ENCODE measurements around the gene PANK2.
A peak's percentile ranks its signal among the peaks of the same experiment; 100 is the strongest.

Gene PANK2

DNA sequence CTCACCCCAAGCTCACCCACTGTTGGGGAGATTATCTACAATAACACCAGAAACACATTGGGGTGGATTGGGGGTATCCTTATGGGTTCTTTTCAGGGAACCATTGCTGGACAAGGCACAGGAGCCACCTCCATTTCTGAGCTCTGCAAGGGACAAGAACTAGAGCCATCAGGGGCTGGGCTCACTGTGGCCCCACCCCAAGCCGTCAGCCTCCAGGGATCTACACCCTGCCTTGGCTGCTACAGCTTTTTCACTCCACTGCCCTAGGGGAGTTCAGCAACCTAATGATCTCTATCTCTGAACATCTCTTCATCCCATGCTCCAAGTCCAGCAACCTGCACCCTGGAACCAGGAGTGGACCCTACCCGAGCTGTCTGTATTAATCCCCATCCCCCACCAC is 21.4 kb upstream of the PANK2 start:
- ChIA-PET CTCF (interaction anchor here (0.8 to 1.8 kb wide), 4 partner anchors 11 to 80 kb away, joined by 3 to 11 read pairs (median 3); no protein-coding TSS in a partner anchor), POLR2A (no interaction called here)
- no peaks in the 10 kb centered on the region for H3K9me3 ChIP-seq (ENCODE audit: control extremely low read depth in 1 of 5, control insufficient read depth in 4 of 5, insufficient read depth in 2 of 5, low read depth in 1 of 5, low read length in 4 of 5)

DNA sequence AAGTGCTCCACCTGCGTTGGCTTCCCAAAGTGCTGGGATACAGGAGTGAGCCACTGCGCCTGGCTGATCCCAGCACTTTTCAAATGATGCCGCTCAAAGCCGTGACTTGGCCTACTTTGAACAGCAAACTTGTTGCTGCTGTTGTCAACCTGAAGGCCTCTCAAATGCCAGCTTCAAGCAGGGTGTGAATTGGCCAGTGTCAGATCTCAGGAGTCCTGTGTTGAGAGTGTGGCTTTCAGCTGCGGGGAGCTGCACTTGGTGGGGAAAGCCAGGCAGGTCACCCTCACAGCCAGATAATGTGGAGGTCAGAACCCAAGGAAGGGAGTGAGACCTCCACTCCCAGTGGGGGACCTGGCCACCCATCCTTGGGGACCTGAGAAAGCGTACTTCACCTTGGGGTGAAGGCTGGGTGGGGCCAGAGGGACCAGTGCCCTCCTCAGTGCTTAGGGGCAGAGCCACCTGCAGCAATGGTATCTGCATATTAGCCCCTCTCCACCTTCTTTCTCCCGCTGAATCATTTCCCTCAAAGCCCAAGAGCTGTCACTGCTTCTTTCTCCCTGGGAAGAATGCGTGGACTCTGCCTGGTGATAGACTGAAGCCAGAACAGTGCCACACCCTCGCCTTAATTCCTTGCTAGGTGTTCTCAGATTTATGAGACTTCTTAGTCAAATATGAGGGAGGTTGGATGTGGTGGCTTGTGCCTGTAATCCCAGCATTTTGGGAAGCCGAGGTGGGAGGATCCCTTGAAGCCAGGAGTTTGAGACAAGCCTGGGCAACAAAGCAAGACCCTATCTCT is 19.1 kb upstream of the PANK2 start:
- no peak overlapping the region for H3K27ac ChIP-seq (ENCODE audit: insufficient read depth in 1 of 2, low read depth in 1 of 2, low read length in 2 of 2, poor library complexity in 1 of 2, severe bottlenecking in 2 of 2)
- POLR2A ChIA-PET = no interaction called here
- no peak for DNase-seq
- WGBS (ENCODE audit: insufficient coverage) = 98% methylated on average over 6 of the region's 10 CpGs
- H3K27me3 ChIP-seq (replicated peaks in 2 of 5; ENCODE audit: control insufficient read depth in 4 of 5, insufficient read depth in 5 of 5, low read length in 4 of 5) = no peaks in the 10 kb centered on the region
- peaks cover 25 to 85% (median 55%) of the 10 kb centered on the region in 4 experiments for H3K36me3 ChIP-seq (ENCODE audit: control insufficient read depth in 4 of 4, insufficient read depth in 4 of 4, low read length in 3 of 4)
- H3K9me3 ChIP-seq (ENCODE audit: control extremely low read depth in 1 of 5, control insufficient read depth in 4 of 5, insufficient read depth in 2 of 5, low read depth in 1 of 5, low read length in 4 of 5) = no peaks in the 10 kb centered on the region
- CTCF ChIA-PET = interaction anchor here (0.7 kb wide), 1 partner anchor 10 kb away, joined by 3 read pairs; no protein-coding TSS in a partner anchor
- peaks cover 0 to 7% (median 4%) of the 10 kb centered on the region in 4 experiments for H3K4me1 ChIP-seq (ENCODE audit: control extremely low read depth in 1 of 4, control insufficient read depth in 4 of 4, insufficient read depth in 4 of 4, low read length in 3 of 4)
- H3K4me3 ChIP-seq (ENCODE audit: control insufficient read depth in 1 of 7, extremely low read depth in 1 of 7, insufficient read depth in 4 of 7, low read depth in 2 of 7, low read length in 6 of 7) = no peak overlapping the region

More for the DNA sequence above, 21.4 kb upstream of the PANK2 start:
- Histone ChIP-seq H3K4me1 (ENCODE audit: control extremely low read depth in 1 of 4, control insufficient read depth in 4 of 4, insufficient read depth in 4 of 4, low read length in 3 of 4) (no peaks in the 10 kb centered on the region), H3K27me3 (replicated peaks in 2 of 5; ENCODE audit: control insufficient read depth in 4 of 5, insufficient read depth in 5 of 5, low read length in 4 of 5) (no peaks in the 10 kb centered on the region), H3K27ac (ENCODE audit: insufficient read depth in 1 of 2, low read depth in 1 of 2, low read length in 2 of 2, poor library complexity in 1 of 2, severe bottlenecking in 2 of 2) (no peak overlapping the region), H3K4me3 (ENCODE audit: control insufficient read depth in 1 of 7, extremely low read depth in 1 of 7, insufficient read depth in 4 of 7, low read depth in 2 of 7, low read length in 6 of 7) (no peak overlapping the region), H3K36me3 (ENCODE audit: control insufficient read depth in 4 of 4, insufficient read depth in 4 of 4, low read length in 3 of 4) (peaks cover 16 to 87% (median 65%) of the 10 kb centered on the region in 4 experiments)
- DNase-seq = no peak
- WGBS (ENCODE audit: insufficient coverage) = 86% methylated on average over 1 of the region's 2 CpGs

DNA sequence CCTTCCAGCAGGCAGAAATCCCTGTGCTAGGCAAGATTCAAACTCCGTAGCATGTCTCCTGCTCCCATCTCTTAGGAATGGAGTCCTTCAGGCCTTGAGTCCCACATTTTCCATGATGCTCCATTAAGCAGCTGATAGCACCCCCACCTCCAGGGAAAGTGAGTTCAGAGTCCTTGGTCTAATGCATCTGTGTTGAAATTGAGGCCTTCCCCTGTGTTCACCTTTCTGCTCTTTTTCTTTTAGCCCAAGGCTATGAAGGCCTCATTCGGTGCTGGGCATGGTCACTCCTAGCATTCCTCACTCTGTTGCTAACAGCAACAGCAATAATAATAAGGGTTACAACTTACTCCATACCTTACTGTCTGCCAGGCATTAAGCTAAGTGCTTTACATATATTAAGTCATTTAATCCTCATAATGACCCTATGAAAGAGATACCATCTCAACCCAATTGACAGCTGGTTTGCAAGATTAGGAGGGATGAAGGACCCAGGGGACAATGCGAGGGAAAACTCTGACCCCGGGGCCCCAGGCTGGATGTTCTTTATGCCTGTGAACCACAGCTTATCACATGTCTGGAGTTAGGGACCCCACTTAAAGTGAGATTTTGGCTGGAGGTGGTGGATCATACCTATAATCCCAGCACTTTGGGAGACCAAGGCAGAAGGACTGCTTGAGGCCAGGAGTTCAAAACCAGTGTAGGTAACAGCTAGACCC is 17.5 kb upstream of the PANK2 start:
- 95% methylated on average over 4 of the region's 4 CpGs for WGBS (ENCODE audit: insufficient coverage)

DNA sequence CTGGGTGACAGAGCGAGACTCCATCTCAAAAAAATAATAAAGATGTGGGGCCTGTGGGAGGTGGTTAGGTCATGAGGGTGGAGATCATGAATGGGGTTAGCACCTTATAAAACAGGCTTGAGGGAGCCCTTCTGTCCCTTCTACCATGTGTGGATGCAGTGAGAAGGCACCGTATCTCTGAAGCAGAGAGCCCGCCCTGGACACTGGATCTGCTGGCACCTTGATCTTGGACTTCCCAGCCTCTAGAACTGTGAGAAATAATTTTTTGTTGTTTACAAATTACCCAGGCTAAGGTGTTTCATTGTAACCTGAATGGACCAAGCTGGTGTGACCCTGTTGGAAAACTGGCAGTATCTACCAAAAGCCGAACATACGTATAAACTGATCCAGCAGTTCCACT is 15.7 kb upstream of the PANK2 start:
- Histone ChIP-seq H3K4me3 (ENCODE audit: control insufficient read depth in 1 of 7, extremely low read depth in 1 of 7, insufficient read depth in 4 of 7, low read depth in 2 of 7, low read length in 6 of 7) (no peak overlapping the region), H3K36me3 (ENCODE audit: control insufficient read depth in 4 of 4, insufficient read depth in 4 of 4, low read length in 3 of 4) (peaks cover 16 to 51% (median 34%) of the 10 kb centered on the region in 4 experiments), H3K27ac (ENCODE audit: insufficient read depth in 1 of 2, low read depth in 1 of 2, low read length in 2 of 2, poor library complexity in 1 of 2, severe bottlenecking in 2 of 2) (no peak overlapping the region), H3K4me1 (ENCODE audit: control extremely low read depth in 1 of 4, control insufficient read depth in 4 of 4, insufficient read depth in 4 of 4, low read length in 3 of 4) (peaks cover 0 to 14% (median 10%) of the 10 kb centered on the region in 4 experiments), H3K27me3 (replicated peaks in 2 of 5; ENCODE audit: control insufficient read depth in 4 of 5, insufficient read depth in 5 of 5, low read length in 4 of 5) (no peaks in the 10 kb centered on the region), H3K9me3 (ENCODE audit: control extremely low read depth in 1 of 5, control insufficient read depth in 4 of 5, insufficient read depth in 2 of 5, low read depth in 1 of 5, low read length in 4 of 5) (no peaks in the 10 kb centered on the region)
- 92% methylated on average over 4 of the region's 5 CpGs for WGBS (ENCODE audit: insufficient coverage)
- no peak for DNase-seq
- CTCF ChIA-PET = interaction anchor here (1.4 kb wide), 1 partner anchor 18 kb away, joined by 4 read pairs; no protein-coding TSS in a partner anchor
- POLR2A ChIA-PET = no interaction called here

More for the DNA sequence above, 17.5 kb upstream of the PANK2 start:
- ChIA-PET POLR2A (interaction anchor here (0.6 kb wide), 1 partner anchor 186 kb away, joined by 3 read pairs; no protein-coding TSS in a partner anchor), CTCF (interaction anchor here (1.2 to 1.4 kb wide), 2 partner anchors 10 to 150 kb away, joined by 3 to 4 read pairs; no protein-coding TSS in a partner anchor)
- no peak for DNase-seq
- Histone ChIP-seq H3K27ac (ENCODE audit: insufficient read depth in 1 of 2, low read depth in 1 of 2, low read length in 2 of 2, poor library complexity in 1 of 2, severe bottlenecking in 2 of 2) (no peak overlapping the region), H3K4me3 (ENCODE audit: control insufficient read depth in 1 of 7, extremely low read depth in 1 of 7, insufficient read depth in 4 of 7, low read depth in 2 of 7, low read length in 6 of 7) (no peak overlapping the region), H3K36me3 (ENCODE audit: control insufficient read depth in 4 of 4, insufficient read depth in 4 of 4, low read length in 3 of 4) (peaks cover 18 to 68% (median 46%) of the 10 kb centered on the region in 4 experiments), H3K27me3 (replicated peaks in 2 of 5; ENCODE audit: control insufficient read depth in 4 of 5, insufficient read depth in 5 of 5, low read length in 4 of 5) (no peaks in the 10 kb centered on the region), H3K4me1 (ENCODE audit: control extremely low read depth in 1 of 4, control insufficient read depth in 4 of 4, insufficient read depth in 4 of 4, low read length in 3 of 4) (peaks cover 0 to 14% (median 10%) of the 10 kb centered on the region in 4 experiments), H3K9me3 (ENCODE audit: control extremely low read depth in 1 of 5, control insufficient read depth in 4 of 5, insufficient read depth in 2 of 5, low read depth in 1 of 5, low read length in 4 of 5) (no peaks in the 10 kb centered on the region)

DNA sequence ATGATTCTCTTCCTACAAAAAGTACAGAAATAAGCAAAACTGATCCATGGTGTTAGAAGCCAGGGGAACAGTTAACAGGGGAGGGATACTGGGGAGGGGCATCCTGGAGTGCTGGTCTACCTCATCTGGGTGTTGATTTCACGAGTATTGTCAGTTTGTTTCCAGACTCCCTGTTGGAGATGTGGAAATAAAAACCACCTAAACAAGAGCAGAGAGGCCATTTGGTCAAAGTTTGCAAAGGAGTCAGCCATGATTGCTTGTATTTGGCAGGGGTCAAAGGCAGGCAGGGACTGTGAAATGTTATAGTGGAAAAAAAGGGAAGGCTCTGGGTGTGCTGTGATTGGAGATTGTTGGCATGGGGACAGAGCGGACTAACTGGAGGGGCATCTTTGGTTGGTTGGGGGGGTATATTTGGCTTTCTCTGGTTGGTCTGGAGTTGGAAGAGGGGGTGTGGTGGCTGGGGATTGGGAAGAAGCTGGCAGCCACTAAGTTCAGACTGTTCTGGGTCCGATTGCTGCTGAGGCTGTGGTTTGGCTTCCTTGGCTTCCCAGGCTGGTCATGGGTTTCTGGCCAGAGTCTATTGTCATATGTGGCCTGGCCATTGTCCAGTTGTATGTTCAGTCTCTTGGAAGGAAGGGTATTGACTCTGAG is 14.9 kb upstream of the PANK2 start:
- POLR2A ChIA-PET = no interaction called here
- Histone ChIP-seq H3K4me3 (ENCODE audit: control insufficient read depth in 1 of 7, extremely low read depth in 1 of 7, insufficient read depth in 4 of 7, low read depth in 2 of 7, low read length in 6 of 7) (no peak overlapping the region), H3K27me3 (replicated peaks in 2 of 5; ENCODE audit: control insufficient read depth in 4 of 5, insufficient read depth in 5 of 5, low read length in 4 of 5) (no peaks in the 10 kb centered on the region), H3K9me3 (ENCODE audit: control extremely low read depth in 1 of 5, control insufficient read depth in 4 of 5, insufficient read depth in 2 of 5, low read depth in 1 of 5, low read length in 4 of 5) (no peaks in the 10 kb centered on the region), H3K36me3 (ENCODE audit: control insufficient read depth in 4 of 4, insufficient read depth in 4 of 4, low read length in 3 of 4) (peaks cover 16 to 48% (median 34%) of the 10 kb centered on the region in 4 experiments), H3K27ac (ENCODE audit: insufficient read depth in 1 of 2, low read depth in 1 of 2, low read length in 2 of 2, poor library complexity in 1 of 2, severe bottlenecking in 2 of 2) (no peak overlapping the region), H3K4me1 (ENCODE audit: control extremely low read depth in 1 of 4, control insufficient read depth in 4 of 4, insufficient read depth in 4 of 4, low read length in 3 of 4) (peaks cover 0 to 14% (median 10%) of the 10 kb centered on the region in 4 experiments)
- CTCF ChIA-PET = interaction anchor here (1.1 to 2.2 kb wide), 3 partner anchors 11 to 19 kb away, joined by 4 to 7 read pairs (median 5); no protein-coding TSS in a partner anchor
- WGBS (ENCODE audit: insufficient coverage) = 90% methylated on average over 3 of the region's 3 CpGs
- DNase-seq = no peak

DNA sequence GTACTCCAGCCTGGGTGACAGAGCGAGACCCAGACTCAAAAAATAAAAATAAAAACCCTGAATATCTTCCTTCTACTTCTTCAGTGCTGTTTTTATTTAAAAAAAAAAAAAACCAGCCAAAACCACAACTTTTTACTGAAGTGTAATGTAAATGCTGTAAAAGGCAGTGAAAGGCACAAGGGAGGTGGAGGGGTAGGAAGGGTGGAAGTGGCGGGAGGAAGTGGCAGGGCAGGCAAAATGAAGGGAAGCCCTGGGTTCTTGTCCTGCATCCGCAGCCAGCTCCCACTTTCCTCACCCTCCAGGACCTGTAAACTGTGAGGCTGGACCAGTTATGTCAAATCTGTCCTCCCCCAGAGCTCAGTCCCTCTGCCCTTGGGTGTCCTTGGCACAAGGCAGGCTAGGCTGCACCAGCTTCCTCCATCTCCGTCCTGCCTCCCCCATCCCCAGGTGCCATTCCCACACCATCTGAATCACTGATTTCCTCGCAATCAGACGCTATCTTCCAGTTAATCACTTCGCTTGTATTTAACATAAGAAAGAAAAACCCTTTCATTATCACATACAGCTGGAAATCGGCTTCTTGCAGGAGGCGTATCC is 13.7 kb upstream of the PANK2 start:
- Histone ChIP-seq H3K4me3 (ENCODE audit: control insufficient read depth in 1 of 7, extremely low read depth in 1 of 7, insufficient read depth in 4 of 7, low read depth in 2 of 7, low read length in 6 of 7) (no peak overlapping the region), H3K4me1 (ENCODE audit: control extremely low read depth in 1 of 4, control insufficient read depth in 4 of 4, insufficient read depth in 4 of 4, low read length in 3 of 4) (peaks cover 0 to 14% (median 10%) of the 10 kb centered on the region in 4 experiments), H3K36me3 (ENCODE audit: control insufficient read depth in 4 of 4, insufficient read depth in 4 of 4, low read length in 3 of 4) (peaks cover 14 to 42% (median 29%) of the 10 kb centered on the region in 4 experiments), H3K27ac (ENCODE audit: insufficient read depth in 1 of 2, low read depth in 1 of 2, low read length in 2 of 2, poor library complexity in 1 of 2, severe bottlenecking in 2 of 2) (peak overlapping the region in 1 of 2 experiments; percentile 49), H3K27me3 (replicated peaks in 2 of 5; ENCODE audit: control insufficient read depth in 4 of 5, insufficient read depth in 5 of 5, low read length in 4 of 5) (no peaks in the 10 kb centered on the region), H3K9me3 (ENCODE audit: control extremely low read depth in 1 of 5, control insufficient read depth in 4 of 5, insufficient read depth in 2 of 5, low read depth in 1 of 5, low read length in 4 of 5) (no peaks in the 10 kb centered on the region)
- whole genome bisulfite sequencing (ENCODE audit: insufficient coverage) = 47% methylated on average over 3 of the region's 9 CpGs
- CTCF ChIA-PET = interaction anchor here (0.5 to 2.2 kb wide), 5 partner anchors 9 to 1193 kb away, joined by 3 to 7 read pairs (median 4); no protein-coding TSS in a partner anchor
- peak in 2 of 3 donors; percentile 17 to 23 for DNase-seq
- POLR2A ChIA-PET = no interaction called here

All from common myeloid progenitor, CD34-positive (primary cell).